ENCODE measurements around the gene NPB. TPM values are rescaled to one million over a fixed set of nuclear protein-coding genes. Genes with fewer than 3 reads are reported as not detected.

Gene NPB
- 0.48 to 1.3 TPM (median 1.3 TPM) in 3 replicates for total RNA-seq
- long read RNA-seq, result 0 reads

DNA sequence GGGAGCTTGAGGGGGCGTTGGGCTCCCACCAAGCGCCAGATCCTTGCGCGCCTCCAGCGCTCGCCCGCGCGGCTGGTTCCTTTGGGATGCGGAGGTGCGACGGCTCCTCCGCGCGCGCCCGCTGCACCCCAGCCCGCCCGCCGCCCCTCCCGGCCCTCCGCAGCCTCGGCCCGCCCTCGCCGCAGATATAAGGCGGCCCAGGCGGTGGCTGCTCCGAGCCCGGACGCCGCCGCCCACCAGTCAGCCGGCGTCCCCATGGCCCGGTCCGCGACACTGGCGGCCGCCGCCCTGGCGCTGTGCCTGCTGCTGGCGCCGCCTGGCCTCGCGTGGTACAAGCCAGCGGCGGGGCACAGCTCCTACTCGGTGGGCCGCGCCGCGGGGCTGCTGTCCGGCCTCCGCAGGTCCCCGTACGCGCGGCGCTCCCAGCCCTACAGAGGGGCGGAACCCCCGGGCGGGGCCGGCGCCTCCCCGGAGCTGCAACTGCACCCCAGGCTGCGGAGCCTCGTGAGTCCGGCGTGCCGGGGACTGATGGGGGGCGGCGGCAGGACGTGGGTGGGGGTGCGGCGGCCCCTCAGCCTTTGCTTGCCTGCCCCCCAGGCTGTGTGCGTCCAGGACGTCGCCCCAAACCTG, at the start of gene NPB:
TSS of gene NPB (plus strand) at position 216 of the 630 bp plus-strand sequence. CDS start at position 256, 40 bp downstream.
- no peak within 1 kb of the TSS for H3K27ac Mint-ChIP-seq (ENCODE audit: unreplicated experiment)
- no peaks in the 10 kb centered on the region for H3K27me3 Mint-ChIP-seq (ENCODE audit: low read depth)

DNA sequence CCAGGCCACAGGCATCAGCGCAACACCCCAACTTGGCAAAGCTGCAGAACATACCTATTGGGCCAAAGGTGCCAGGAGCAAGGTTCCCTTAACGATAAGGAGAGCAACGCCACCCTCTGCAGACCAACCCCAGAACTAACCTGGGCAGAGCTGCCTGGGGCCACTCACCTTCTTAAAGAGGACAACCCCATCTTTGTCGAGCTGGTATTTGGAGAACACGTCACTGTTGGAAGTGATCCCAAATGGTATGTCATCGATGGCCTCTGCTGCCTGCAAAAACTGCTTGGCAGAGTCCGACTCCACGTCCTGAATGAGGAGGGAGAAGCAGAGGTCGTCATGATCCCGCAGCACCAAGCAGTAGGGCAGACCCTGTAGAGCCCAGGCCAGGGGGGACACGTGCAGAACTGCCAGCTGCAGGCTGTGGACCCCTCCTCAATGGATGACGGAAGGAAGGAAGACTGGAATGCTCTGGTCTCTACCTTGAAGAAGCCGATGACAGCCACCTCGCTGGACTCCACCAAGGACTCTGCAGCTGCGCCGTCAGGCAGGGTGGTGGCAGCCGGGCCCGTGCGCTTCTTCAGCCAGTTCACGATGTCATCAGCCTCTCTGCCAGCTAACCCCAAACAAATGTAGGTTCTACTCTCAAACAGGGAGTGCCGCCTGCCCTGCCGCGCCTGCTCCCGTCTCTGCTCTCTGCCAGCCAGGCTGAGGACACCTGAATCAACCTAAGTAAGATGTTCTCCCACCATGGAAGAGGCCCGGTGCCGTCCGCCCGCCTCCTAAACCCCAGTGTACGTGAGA, 46.9 kb upstream of the NPB start:
- no peaks in the 10 kb centered on the region for H3K27me3 Mint-ChIP-seq (ENCODE audit: low read depth)
- DNase-seq (ENCODE audit: low spot score), result no peak
- TF ChIP-seq, protein P1, sequence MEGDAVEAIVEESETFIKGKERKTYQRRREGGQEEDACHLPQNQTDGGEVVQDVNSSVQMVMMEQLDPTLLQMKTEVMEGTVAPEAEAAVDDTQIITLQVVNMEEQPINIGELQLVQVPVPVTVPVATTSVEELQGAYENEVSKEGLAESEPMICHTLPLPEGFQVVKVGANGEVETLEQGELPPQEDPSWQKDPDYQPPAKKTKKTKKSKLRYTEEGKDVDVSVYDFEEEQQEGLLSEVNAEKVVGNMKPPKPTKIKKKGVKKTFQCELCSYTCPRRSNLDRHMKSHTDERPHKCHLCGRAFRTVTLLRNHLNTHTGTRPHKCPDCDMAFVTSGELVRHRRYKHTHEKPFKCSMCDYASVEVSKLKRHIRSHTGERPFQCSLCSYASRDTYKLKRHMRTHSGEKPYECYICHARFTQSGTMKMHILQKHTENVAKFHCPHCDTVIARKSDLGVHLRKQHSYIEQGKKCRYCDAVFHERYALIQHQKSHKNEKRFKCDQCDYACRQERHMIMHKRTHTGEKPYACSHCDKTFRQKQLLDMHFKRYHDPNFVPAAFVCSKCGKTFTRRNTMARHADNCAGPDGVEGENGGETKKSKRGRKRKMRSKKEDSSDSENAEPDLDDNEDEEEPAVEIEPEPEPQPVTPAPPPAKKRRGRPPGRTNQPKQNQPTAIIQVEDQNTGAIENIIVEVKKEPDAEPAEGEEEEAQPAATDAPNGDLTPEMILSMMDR (IDR thresholded peaks at IDR 0.05), result no peak
- peaks cover 42% of the 10 kb centered on the region for H3K4me1 Mint-ChIP-seq (ENCODE audit: low read depth)
- H3K9me3 Mint-ChIP-seq (ENCODE audit: low read depth), result no peaks in the 10 kb centered on the region
- no peak overlapping the region for H3K27ac Mint-ChIP-seq (ENCODE audit: unreplicated experiment)
- H3K36me3 Mint-ChIP-seq (ENCODE audit: low read depth), result peaks cover 21% of the 10 kb centered on the region
- H3K4me3 Mint-ChIP-seq (ENCODE audit: unreplicated experiment), result no peak overlapping the region

More for the DNA sequence above, at the start of gene NPB:
- TF ChIP-seq, protein P1 (IDR thresholded peaks at IDR 0.05), result no peak
- Mint-ChIP-seq H3K4me1 (ENCODE audit: low read depth) (peaks cover 24% of the 10 kb centered on the region), H3K36me3 (ENCODE audit: low read depth) (peaks cover 5% of the 10 kb centered on the region), H3K4me3 (ENCODE audit: unreplicated experiment) (no peak within 1 kb of the TSS), H3K9me3 (ENCODE audit: low read depth) (no peaks in the 10 kb centered on the region)
- no peak for DNase-seq (ENCODE audit: low spot score)

DNA sequence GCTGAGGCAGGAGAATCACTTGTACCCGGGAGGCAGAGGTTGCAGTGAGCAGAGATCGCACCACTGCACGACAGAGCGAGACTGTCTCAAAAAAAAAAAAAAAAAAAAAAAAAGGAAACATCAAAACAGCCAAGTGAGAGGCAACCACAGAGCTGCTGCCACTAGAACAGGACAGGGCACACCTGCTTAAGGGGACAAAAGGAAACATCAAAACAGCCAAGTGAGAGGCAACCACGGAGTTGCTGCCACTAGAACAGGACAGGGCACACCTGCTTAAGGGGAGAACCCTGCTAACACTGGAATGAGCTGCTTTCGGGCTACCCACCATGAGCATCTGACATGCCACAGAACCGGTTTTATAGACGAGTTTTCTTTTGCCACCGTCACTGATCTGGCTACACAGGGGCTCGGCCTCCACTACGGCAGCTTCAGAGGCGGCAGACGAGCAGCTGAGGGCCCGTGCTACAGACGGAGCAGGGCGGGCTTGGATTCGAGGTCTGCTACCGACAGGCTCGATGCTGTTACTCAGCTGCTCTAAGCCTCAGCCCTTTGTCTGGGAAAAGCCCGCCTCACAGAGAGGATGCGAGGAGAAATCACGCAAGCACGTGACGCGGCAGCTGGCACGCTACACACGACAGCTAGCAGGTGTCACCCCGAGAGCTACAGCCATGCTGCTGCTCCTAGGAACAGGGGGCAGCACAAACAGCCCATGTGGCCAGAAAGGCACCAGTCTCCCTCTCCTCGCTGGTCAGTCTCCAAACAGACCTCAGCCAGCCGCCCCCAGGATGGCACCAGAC, 43.7 kb upstream of the NPB start:
- DNase-seq (ENCODE audit: low spot score), result peak; percentile 88
- Mint-ChIP-seq H3K4me1 (ENCODE audit: low read depth) (peaks cover 58% of the 10 kb centered on the region), H3K27me3 (ENCODE audit: low read depth) (no peaks in the 10 kb centered on the region), H3K27ac (ENCODE audit: unreplicated experiment) (peak overlapping the region; percentile 79), H3K36me3 (ENCODE audit: low read depth) (peaks cover 17% of the 10 kb centered on the region), H3K4me3 (ENCODE audit: unreplicated experiment) (peak overlapping the region; percentile 83), H3K9me3 (ENCODE audit: low read depth) (no peaks in the 10 kb centered on the region)
- TF ChIP-seq, protein P1 (IDR thresholded peaks at IDR 0.05), result no peak

DNA sequence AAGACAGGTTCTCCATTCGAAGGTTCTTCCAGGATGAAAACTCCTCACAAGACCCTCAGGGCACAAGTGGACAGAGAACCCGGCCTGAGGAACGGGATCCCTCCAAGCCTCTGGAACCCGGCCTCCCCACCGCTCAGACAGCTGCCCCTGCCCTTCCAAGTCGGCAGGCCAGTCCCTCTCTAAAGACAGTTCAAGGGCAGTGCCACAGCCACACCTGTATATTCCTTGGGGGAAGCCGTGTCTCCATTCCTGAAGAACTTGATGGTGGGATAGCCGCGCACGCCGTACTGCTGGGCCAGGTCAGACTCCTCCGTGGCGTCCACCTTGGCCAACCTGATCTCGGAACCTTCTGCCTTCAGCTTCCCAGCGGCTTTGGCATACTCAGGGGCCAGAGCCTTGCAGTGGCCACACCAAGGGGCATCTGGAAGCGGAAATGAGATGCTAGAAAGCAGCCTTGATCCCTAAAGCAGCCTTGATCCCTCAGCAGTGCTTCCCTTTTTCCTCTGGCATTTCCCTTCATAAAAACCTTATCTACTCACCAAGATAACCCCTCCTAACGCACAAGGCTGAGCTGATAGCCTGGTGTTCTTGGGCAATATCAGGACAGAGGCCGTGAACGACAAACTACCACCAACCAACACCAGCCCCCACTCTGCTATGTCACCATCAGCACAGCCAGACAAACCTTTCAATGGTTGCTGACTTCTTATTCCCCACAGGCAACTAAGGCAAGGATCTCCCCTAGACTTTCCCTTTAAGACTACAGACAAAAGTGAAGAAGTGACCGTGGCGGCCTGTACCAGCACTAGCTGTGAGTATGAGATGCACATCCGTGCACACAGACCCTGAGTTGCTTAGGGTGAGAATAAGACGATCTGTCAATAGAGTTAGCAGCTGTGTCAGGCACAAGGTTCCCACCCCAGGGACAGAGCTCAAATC, 42.8 kb upstream of the NPB start:
- peaks cover 66% of the 10 kb centered on the region for H3K4me1 Mint-ChIP-seq (ENCODE audit: low read depth)
- H3K9me3 Mint-ChIP-seq (ENCODE audit: low read depth), result no peaks in the 10 kb centered on the region
- DNase-seq (ENCODE audit: low spot score), result no peak
- peak overlapping the region; percentile 83 for H3K4me3 Mint-ChIP-seq (ENCODE audit: unreplicated experiment)
- no peaks in the 10 kb centered on the region for H3K27me3 Mint-ChIP-seq (ENCODE audit: low read depth)
- peak overlapping the region; percentile 79 for H3K27ac Mint-ChIP-seq (ENCODE audit: unreplicated experiment)
- peaks cover 12% of the 10 kb centered on the region for H3K36me3 Mint-ChIP-seq (ENCODE audit: low read depth)
- TF ChIP-seq, protein P1 (IDR thresholded peaks at IDR 0.05), result no peak
